Activated CD4-positive, alpha-beta T cell treated with anti-CD3 and anti-CD28 coated beads, Interleukin-2, amount 10 ng/mL, durations not matched to agents 24 days and 14 days (primary cell): ENCODE measurements around the gene FANCI. TPM values are rescaled to one million over a fixed set of nuclear protein-coding genes. Genes with fewer than 3 reads are reported as not detected.
A peak's percentile ranks its signal among the peaks of the same experiment; 100 is the strongest.

Experiments used
- DNase-seq: peaks from one replicate; pipeline ENCODE4 v3.0.0; 2022
- H3K27ac Mint-ChIP-seq: one replicate; pipeline ENCODE4 v1.8.0; 2022; ENCODE audit warnings: mild to moderate bottlenecking, mixed read lengths
- H3K27me3 Mint-ChIP-seq: one replicate; pipeline ENCODE4 v1.8.0; 2022; ENCODE audit warnings: mixed read lengths
- H3K36me3 Mint-ChIP-seq: one replicate; pipeline ENCODE4 v1.8.0; 2022; ENCODE audit warnings: low read depth, mild to moderate bottlenecking, mixed read lengths
- H3K4me1 Mint-ChIP-seq: one replicate; pipeline ENCODE4 v1.8.0; 2021; ENCODE audit warnings: mixed read lengths
- H3K4me3 Mint-ChIP-seq: one replicate; pipeline ENCODE4 v1.8.0; 2022; ENCODE audit warnings: mild to moderate bottlenecking, moderate library complexity, mixed read lengths
- H3K9me3 Mint-ChIP-seq: one replicate; pipeline ENCODE4 v1.8.0; 2021; ENCODE audit warnings: mixed read lengths
- intact Hi-C: fragments of 100-400 bp; cut with micrococcal nuclease; formaldehyde crosslinking; loops from one replicate; pipeline ENCODE4 v1.15.1; 2023
- total RNA-seq: library from RNA; stranded (reverse); gene quantifications from 2 replicates; pipeline ENCODE4 v1.2.3, GENCODE V29; 2022

Gene FANCI
- total RNA-seq, 1 donor from 2014 or later, result 210 TPM

GRCh38 chr15:89358755-89359439, 115.1 kb downstream of the FANCI start:
- Mint-ChIP-seq H3K27me3 (peaks cover 73% of the 10 kb centered on the region), H3K27ac (peak overlapping the region; percentile 37), H3K4me1 (peaks cover 3% of the 10 kb centered on the region), H3K4me3 (peak overlapping the region; percentile 86), H3K36me3 (no peaks in the 10 kb centered on the region), H3K9me3 (no peaks in the 10 kb centered on the region)
- DNase-seq, result peak; percentile 96
- intact Hi-C loops, result loop anchor here (1.0 to 2.0 kb wide), 3 partner anchors 42 to 113 kb away; no protein-coding TSS in a partner anchor

DNA sequence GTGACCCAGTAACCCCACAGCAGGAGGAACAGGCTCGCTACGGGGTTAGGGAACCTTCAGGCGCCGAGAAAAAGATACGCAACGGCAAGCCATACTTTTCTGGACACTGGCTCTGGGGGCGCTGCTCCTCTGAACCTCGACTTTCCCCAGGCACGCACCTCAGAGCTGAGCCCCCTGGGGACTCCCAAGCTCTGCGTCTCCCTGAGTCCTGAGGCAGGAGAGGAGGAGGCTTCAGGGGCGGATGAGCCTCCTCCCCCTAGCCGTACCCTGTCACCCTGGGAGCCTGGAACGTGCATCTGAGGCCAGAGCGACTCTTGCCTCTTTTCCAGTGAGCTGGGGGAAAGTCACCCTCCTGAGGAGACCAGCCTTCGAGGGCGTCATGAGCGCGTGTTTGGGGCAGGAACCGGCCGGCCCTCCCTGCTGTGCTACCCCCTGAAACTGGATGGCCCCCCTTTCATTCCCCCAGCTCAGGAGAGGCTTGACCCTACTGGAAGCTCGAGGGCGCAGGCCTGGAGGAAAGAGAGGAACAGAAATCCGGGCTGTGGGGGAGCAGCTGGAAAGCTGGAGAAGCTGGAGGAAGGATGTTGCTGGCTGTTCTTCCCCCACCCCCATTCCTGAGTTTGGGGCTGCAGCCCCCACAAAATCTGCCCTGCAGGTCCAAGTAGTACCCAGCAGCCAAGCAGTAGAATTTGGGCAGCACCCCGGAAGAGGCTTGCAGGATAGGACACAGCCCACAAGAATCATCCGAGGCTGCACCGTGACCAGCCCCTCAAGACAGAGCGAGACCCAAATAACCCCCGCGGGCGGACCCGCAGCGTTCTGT, 115.9 kb downstream of the FANCI start:
- peak; percentile 57 for DNase-seq
- H3K27me3 Mint-ChIP-seq, result peaks cover 77% of the 10 kb centered on the region
- H3K4me1 Mint-ChIP-seq, result peaks cover 3% of the 10 kb centered on the region
- no peak overlapping the region for H3K27ac Mint-ChIP-seq
- peak overlapping the region; percentile 56 for H3K4me3 Mint-ChIP-seq
- no peaks in the 10 kb centered on the region for H3K9me3 Mint-ChIP-seq
- intact Hi-C loops, result loop anchor here (2.0 kb wide), 2 partner anchors 15 to 41 kb away; no protein-coding TSS in a partner anchor
- no peaks in the 10 kb centered on the region for H3K36me3 Mint-ChIP-seq

DNA sequence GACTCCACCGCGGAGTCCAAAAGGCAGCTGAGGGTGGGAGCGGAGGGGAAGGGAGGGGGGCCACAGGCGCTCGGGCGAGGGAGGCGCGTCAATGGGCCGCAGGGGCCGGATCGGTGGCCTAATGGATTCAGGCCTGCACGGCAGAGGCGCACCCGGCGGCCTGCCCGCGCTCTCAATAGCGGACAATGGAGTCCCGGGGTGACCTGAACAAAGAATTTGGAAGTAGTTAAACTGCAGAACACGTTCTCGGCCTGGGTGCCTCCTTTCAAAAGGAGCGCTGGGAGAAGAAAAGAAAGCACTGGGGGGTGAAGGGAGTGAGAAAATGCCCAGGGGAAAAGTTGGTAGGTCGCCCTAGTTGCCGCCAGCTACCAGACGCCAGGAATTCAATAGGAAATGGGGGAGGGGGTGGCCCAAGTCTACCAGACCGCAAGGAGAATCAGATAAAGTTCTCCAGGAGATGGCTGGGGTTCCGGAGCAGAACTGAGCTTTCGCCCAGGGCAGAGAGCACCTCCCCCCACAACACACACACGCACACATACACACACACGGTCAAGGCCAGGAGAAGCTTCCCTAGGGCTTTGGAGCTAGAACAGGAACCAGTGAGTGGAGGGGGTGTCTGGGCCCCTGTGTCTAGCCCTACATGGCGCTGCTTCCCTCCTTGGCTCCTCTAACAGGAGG, 116.7 kb downstream of the FANCI start:
- H3K36me3 Mint-ChIP-seq, result no peaks in the 10 kb centered on the region
- DNase-seq, result peak; percentile 55
- intact Hi-C loops, result loop anchor here (2.0 kb wide), 1 partner anchor 14 kb away; no protein-coding TSS in a partner anchor
- no peak overlapping the region for H3K4me3 Mint-ChIP-seq
- no peaks in the 10 kb centered on the region for H3K9me3 Mint-ChIP-seq
- no peak overlapping the region for H3K27ac Mint-ChIP-seq
- peaks cover 3% of the 10 kb centered on the region for H3K4me1 Mint-ChIP-seq
- peaks cover 80% of the 10 kb centered on the region for H3K27me3 Mint-ChIP-seq

DNA sequence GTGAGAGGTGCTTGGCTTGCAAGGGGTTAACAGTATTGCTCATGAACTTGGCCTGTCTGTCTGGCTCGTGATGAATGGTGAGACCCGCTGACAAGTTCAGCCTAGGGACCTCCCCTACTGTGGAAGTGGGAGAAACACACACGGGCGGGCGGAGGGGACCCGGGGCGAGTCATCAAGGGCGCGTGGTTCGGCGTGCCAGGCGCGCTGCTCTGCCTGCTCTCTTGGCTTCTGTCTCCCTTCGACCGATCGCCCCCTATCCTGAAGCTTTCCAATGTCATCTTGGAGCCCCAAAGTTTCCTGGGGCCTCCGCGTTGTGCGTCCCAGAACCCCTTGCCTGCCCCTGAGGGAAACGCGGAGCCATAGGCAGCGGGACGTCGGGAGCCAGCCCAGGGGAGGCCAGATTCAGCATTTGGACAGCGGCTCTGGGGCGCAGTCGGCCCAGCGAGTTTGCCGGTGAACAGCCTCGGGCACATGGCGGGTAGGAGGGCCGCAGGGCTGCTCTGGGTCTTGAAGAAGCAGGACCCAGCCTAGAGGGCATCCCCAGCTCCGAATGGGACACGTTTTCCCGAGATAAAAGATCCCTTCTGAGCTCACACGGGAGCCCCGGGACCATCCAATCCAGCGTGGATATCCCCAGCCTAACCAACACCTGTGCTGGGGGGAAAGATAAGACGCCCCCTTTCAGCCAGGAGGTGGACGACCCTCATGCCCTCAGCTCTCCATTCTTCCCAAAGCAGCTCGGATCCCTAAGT, 117.8 kb downstream of the FANCI start:
- Mint-ChIP-seq H3K4me1 (peaks cover 5% of the 10 kb centered on the region), H3K9me3 (no peaks in the 10 kb centered on the region), H3K27me3 (peaks cover 83% of the 10 kb centered on the region), H3K4me3 (no peak overlapping the region), H3K27ac (no peak overlapping the region), H3K36me3 (no peaks in the 10 kb centered on the region)
- DNase-seq, result peak; percentile 88
- intact Hi-C loops, result loop anchor here (2.0 kb wide), 1 partner anchor 13 kb away; no protein-coding TSS in a partner anchor

DNA sequence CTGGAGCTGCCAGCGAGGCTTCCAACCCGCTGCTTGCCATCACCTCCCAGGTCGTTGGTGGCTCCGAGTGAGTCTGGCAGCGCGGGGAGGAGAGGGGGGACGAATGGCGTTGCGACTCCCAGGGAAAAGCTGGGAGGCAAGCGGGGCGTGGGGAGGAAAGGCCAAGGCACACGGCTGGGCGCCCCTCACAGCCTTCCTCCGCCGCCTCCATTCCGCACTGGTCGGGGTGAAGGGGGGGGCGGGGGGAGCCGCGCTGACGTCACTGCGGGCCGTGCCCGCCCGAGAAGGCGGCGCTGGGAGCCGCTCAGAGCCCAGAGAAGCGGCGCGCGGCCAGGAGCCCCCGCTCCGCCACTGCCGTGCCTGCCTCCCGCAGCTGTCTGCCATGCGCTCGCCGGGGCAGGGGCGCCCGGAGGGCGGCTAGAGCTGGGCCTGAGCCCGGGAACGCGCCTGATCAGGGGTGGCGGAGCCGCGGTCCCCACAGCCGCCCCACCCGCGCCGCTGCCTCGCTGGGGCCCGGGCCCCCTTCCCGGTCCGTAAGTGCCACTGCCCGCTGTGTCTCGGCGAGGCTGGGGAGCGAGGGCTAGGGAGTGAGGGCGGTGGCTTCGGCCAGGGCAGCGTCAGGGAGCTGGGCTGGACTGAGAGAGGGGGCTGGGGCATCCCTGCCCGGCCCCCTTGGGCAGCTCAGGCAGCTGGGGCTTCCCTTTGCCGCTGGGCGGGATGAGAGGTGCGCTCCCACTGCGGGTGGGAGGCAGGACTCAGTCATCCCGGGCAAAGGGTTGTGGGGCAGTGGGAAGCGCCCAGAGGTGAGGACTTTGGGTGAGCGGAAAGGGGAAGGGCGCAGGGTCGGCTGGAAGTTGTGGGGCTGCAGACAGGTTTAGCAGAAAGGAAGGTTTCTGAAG, 118.7 kb downstream of the FANCI start:
- H3K27me3 Mint-ChIP-seq, result peaks cover 84% of the 10 kb centered on the region
- H3K4me3 Mint-ChIP-seq, result no peak overlapping the region
- H3K27ac Mint-ChIP-seq, result no peak overlapping the region
- H3K9me3 Mint-ChIP-seq, result no peaks in the 10 kb centered on the region
- intact Hi-C loops, result no loop called here
- DNase-seq, result peak; percentile 53
- H3K36me3 Mint-ChIP-seq, result no peaks in the 10 kb centered on the region
- H3K4me1 Mint-ChIP-seq, result peaks cover 9% of the 10 kb centered on the region

DNA sequence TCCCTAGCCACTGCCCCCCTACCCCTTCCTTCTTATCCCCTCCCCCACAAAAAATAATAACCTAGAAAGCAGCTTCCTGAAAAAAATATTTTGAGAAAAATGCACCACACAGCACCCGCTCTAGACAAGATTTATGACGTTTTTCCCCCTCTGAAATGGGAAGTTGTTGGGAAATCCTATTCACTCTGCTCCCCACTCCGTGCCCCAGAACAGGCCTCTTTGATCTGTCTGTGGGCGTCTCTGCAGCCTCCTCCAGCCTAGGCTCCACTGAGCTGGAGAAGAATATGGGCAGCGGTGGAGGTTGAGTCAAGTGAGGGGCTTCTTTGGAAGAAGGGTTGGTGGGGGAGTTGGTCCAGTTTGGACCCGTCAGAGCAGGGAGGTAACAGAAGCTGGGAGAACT, 119.4 kb downstream of the FANCI start:
- Mint-ChIP-seq H3K4me1 (peaks cover 9% of the 10 kb centered on the region), H3K36me3 (no peaks in the 10 kb centered on the region), H3K27ac (no peak overlapping the region), H3K4me3 (no peak overlapping the region), H3K27me3 (peaks cover 77% of the 10 kb centered on the region), H3K9me3 (no peaks in the 10 kb centered on the region)
- intact Hi-C loops, result no loop called here
- DNase-seq, result no peak

DNA sequence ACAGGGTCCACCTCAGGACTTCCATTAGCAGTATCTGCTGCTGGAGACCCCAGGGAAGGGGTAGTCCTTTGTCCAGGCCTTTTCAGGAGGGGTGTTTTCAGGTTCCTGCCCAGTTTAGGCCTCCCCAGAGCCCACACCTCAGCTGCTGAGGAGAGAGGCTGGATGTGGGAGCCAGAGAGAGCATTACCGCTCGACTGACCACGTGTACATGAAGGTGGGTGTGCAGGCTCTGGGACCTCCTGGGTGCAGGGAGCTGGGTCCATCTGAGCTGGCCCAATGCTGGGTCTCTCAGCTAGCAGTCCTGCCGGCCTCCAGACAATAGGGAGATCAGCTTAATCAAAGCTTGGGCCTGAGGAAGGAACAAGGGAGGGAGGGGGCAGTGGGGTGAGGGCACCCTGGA, 120.0 kb downstream of the FANCI start:
- Mint-ChIP-seq H3K27me3 (peaks cover 76% of the 10 kb centered on the region), H3K36me3 (no peaks in the 10 kb centered on the region), H3K27ac (no peak overlapping the region), H3K4me1 (peaks cover 9% of the 10 kb centered on the region), H3K4me3 (no peak overlapping the region), H3K9me3 (no peaks in the 10 kb centered on the region)
- intact Hi-C loops, result no loop called here
- no peak for DNase-seq

GRCh38 chr15:89364341-89364740, 120.6 kb downstream of the FANCI start:
- Mint-ChIP-seq H3K27ac (no peak overlapping the region), H3K4me1 (peaks cover 9% of the 10 kb centered on the region), H3K27me3 (peaks cover 82% of the 10 kb centered on the region), H3K4me3 (no peak overlapping the region), H3K36me3 (no peaks in the 10 kb centered on the region), H3K9me3 (no peaks in the 10 kb centered on the region)
- intact Hi-C loops, result no loop called here
- DNase-seq, result peak; percentile 54

GRCh38 chr15:89364741-89365450, 121.1 kb downstream of the FANCI start:
- no peaks in the 10 kb centered on the region for H3K36me3 Mint-ChIP-seq
- no peaks in the 10 kb centered on the region for H3K9me3 Mint-ChIP-seq
- H3K4me1 Mint-ChIP-seq, result peaks cover 9% of the 10 kb centered on the region
- H3K27ac Mint-ChIP-seq, result no peak overlapping the region
- intact Hi-C loops, result no loop called here
- peaks cover 83% of the 10 kb centered on the region for H3K27me3 Mint-ChIP-seq
- peak; percentile 53 for DNase-seq
- no peak overlapping the region for H3K4me3 Mint-ChIP-seq

GRCh38 chr15:89365462-89366065, 121.8 kb downstream of the FANCI start:
- Mint-ChIP-seq H3K36me3 (no peaks in the 10 kb centered on the region), H3K27ac (no peak overlapping the region), H3K27me3 (peaks cover 83% of the 10 kb centered on the region), H3K9me3 (no peaks in the 10 kb centered on the region), H3K4me3 (no peak overlapping the region), H3K4me1 (peaks cover 9% of the 10 kb centered on the region)
- DNase-seq, result no peak
- intact Hi-C loops, result no loop called here
